Keratinocyte (primary cell): ENCODE measurements around the gene ZNF471. TPM values are rescaled to one million over a fixed set of nuclear protein-coding genes. Genes with fewer than 3 reads are reported as not detected.
A peak's percentile ranks its signal among the peaks of the same experiment; 100 is the strongest.

Experiments
- DNase-seq: peaks from one replicate; pipeline ENCODE4 v3.0.0-alpha.2; 2011; ENCODE audit warnings: low read depth, missing footprints, low spot score
- FAIRE-seq: peaks from 2 replicates; lab custom pipeline; 2011; peaks lifted over from hg19 to GRCh38; lab: Jason Lieb, UNC
- H2AFZ ChIP-seq: 2 replicates; pipeline ENCODE4 v1.6.0; 2012; ENCODE audit warnings: low read length, control low read depth, inconsistent platforms; ENCODE audit not compliant: control insufficient read depth
- H3K27ac ChIP-seq: 2 replicates; pipeline ENCODE4 v1.5.1; 2011; ENCODE audit warnings: low read length; ENCODE audit not compliant: control insufficient read depth, insufficient read depth
- H3K27me3 ChIP-seq: 3 replicates; pipeline ENCODE4 v1.6.0; 2011; ENCODE audit warnings: low read length; ENCODE audit not compliant: control insufficient read depth, insufficient read depth; ENCODE audit errors: extremely low read depth
- H3K36me3 ChIP-seq, 2 experiments: 2 replicates in 1 of 2; 3 replicates in 1 of 2; pipeline ENCODE4 v1.5.1; 2011; ENCODE audit warnings: low read length in 2 of 2, mild to moderate bottlenecking in 1 of 2; ENCODE audit not compliant: control insufficient read depth in 2 of 2, insufficient read depth in 2 of 2; ENCODE audit errors: extremely low read depth in 1 of 2
- H3K4me1 ChIP-seq: 3 replicates; pipeline ENCODE4 v1.5.1; 2011; ENCODE audit warnings: low read length; ENCODE audit not compliant: control insufficient read depth, insufficient read depth; ENCODE audit errors: extremely low read depth
- H3K4me2 ChIP-seq: 3 replicates; pipeline ENCODE4 v1.6.0; 2011; ENCODE audit warnings: low read depth, low read length; ENCODE audit not compliant: control insufficient read depth, insufficient read depth; ENCODE audit errors: extremely low read depth
- H3K4me3 ChIP-seq, 3 experiments: fragments of 200-600 bp in 1 of 3; sonication (generic) in 1 of 3; 2 replicates in 2 of 3; 3 replicates in 1 of 3; pipeline ENCODE4 v1.5.1; 2011 to 2016; ENCODE audit warnings: low read length in 3 of 3, mild to moderate bottlenecking in 3 of 3, control low read depth in 2 of 3, inconsistent platforms in 1 of 3, low read depth in 1 of 3, mixed read lengths in 1 of 3, mixed run types in 1 of 3, moderate library complexity in 1 of 3; ENCODE audit not compliant: control insufficient read depth in 2 of 3, insufficient read depth in 2 of 3; ENCODE audit errors: extremely low read depth in 1 of 3
- H3K79me2 ChIP-seq: 2 replicates; pipeline ENCODE4 v1.6.0; 2012; ENCODE audit warnings: low read length; ENCODE audit not compliant: control insufficient read depth, insufficient read depth
- H3K9ac ChIP-seq: 3 replicates; pipeline ENCODE4 v1.6.0; 2011; ENCODE audit warnings: low read length; ENCODE audit not compliant: control insufficient read depth, insufficient read depth; ENCODE audit errors: extremely low read depth
- H3K9me1 ChIP-seq: 3 replicates; pipeline ENCODE4 v1.6.0; 2011; ENCODE audit warnings: low read length; ENCODE audit not compliant: control insufficient read depth, insufficient read depth; ENCODE audit errors: extremely low read depth
- H3K9me3 ChIP-seq: 2 replicates; pipeline ENCODE4 v1.5.1; 2012; ENCODE audit warnings: low read depth, low read length; ENCODE audit not compliant: control insufficient read depth
- H4K20me1 ChIP-seq: 3 replicates; pipeline ENCODE4 v1.6.0; 2011; ENCODE audit warnings: low read length; ENCODE audit not compliant: control insufficient read depth, insufficient read depth; ENCODE audit errors: extremely low read depth
- CTCF ChIP-seq, 3 experiments: IDR thresholded peaks in 1 of 3; conservative IDR thresholded peaks in 1 of 3; optimal IDR thresholded peaks in 1 of 3; 2 replicates in 2 of 3; 3 replicates in 1 of 3; pipeline versions ENCODE3 to v1.5.1; 2011; ENCODE audit warnings: low read length in 3 of 3, mild to moderate bottlenecking in 3 of 3, moderate library complexity in 2 of 3, control low read depth in 1 of 3, inconsistent platforms in 1 of 3; ENCODE audit not compliant: insufficient read depth in 2 of 3; ENCODE audit errors: extremely low read depth in 1 of 3
- EZH2 ChIP-seq: IDR thresholded peaks from one replicate; pipeline ENCODE4 v1.6.1; 2012; ENCODE audit warnings: inconsistent platforms, mild to moderate bottlenecking, low read length, moderate library complexity
- dilution Hi-C: fragments of 300-500 bp; cut with MboI; formaldehyde crosslinking; loops from one replicate; pipeline ENCODE4 v1.7.0; 2020; ENCODE audit warnings: low sequenced_read_pairs; ENCODE audit not compliant: extremely low pct_ligation_motif_present
- polyA plus RNA-seq, 5 experiments: library from polyadenylated mRNA; depleted of rRNA in 3 of 5; stranded (reverse) in 3 of 5; stranded (forward) in 1 of 5; unstranded in 1 of 5; fragments of >200 nt; gene quantifications; 1 replicate in 1 of 5; 2 replicates in 3 of 5; 3 replicates in 1 of 5; pipeline versions ENCODE4 v1.2.1 to v1.2.3, GENCODE V29; 2011 to 2012; ENCODE audit warnings: missing spikeins in 2 of 5, low read depth in 1 of 5, low replicate concordance in 1 of 5

ZNF471 gene
- polyA plus RNA-seq, 1 donor (not counting 4 experiments of a cell fraction or from before 2014, with no cell fraction given), result 5.1 TPM

- no peaks in the 10 kb centered on the region for H3K9me1 ChIP-seq
- no peaks in the 10 kb centered on the region for H3K27me3 ChIP-seq
- TF ChIP-seq CTCF (optimal IDR thresholded peaks at IDR 0.05 in 1 of 3, IDR thresholded peaks at IDR 0.05 in 1 of 3, conservative IDR thresholded peaks at IDR 0.05 in 1 of 3; ENCODE audit: extremely low read depth in 1 of 3, insufficient read depth in 2 of 3, low read length in 3 of 3) (no peak), EZH2 (no peak)
- H3K79me2 ChIP-seq, result peaks cover 32% of the 10 kb centered on the region
- dilution Hi-C loops, result no loop called here
- peak overlapping the region; percentile 100 for H2AFZ ChIP-seq
- H3K9me3 ChIP-seq, result no peaks in the 10 kb centered on the region
- FAIRE-seq (peak; percentile 5), DNase-seq (peak; percentile 41)
- H4K20me1 ChIP-seq, result no peaks in the 10 kb centered on the region
- peak overlapping the region; percentile 80 for H3K9ac ChIP-seq
- peak overlapping the region; percentile 70 for H3K4me2 ChIP-seq
- H3K36me3 ChIP-seq, result no peaks in the 10 kb centered on the region
- peak overlapping the region; percentile 57 to 91 (median 82) for H3K4me3 ChIP-seq
- H3K27ac ChIP-seq, result peak overlapping the region; percentile 70
- no peaks in the 10 kb centered on the region for H3K4me1 ChIP-seq
Measured at GRCh38 chr19:56477429-56478338, 30.0 kb upstream of the ZNF471 start.

- Histone ChIP-seq H3K36me3 (no peaks in the 10 kb centered on the region), H3K79me2 (no peaks in the 10 kb centered on the region), H3K27me3 (no peaks in the 10 kb centered on the region), H3K9me1 (no peaks in the 10 kb centered on the region), H3K9ac (no peak overlapping the region), H3K9me3 (no peaks in the 10 kb centered on the region), H3K4me1 (no peaks in the 10 kb centered on the region), H3K4me2 (no peak overlapping the region), H3K27ac (no peak overlapping the region), H3K4me3 (no peak overlapping the region), H4K20me1 (no peaks in the 10 kb centered on the region), H2AFZ (no peak overlapping the region)
- dilution Hi-C loops, result no loop called here
- FAIRE-seq, result no peak
- DNase-seq, result no peak
- no peak for TF ChIP-seq CTCF (optimal IDR thresholded peaks at IDR 0.05 in 1 of 3, IDR thresholded peaks at IDR 0.05 in 1 of 3, conservative IDR thresholded peaks at IDR 0.05 in 1 of 3; ENCODE audit: extremely low read depth in 1 of 3, insufficient read depth in 2 of 3, low read length in 3 of 3)
- no peak for TF ChIP-seq EZH2
Measured at GRCh38 chr19:56491399-56491798, 16.3 kb upstream of the ZNF471 start.
